Thymus (tissue), 11 donors: ENCODE measurements around the gene UBE2C. TPM values are rescaled to one million over a fixed set of nuclear protein-coding genes. Genes with fewer than 3 reads are reported as not detected.

Experiments
- DNase-seq, 9 donors: peaks; one replicate each; pipeline ENCODE4 v3.0.0-alpha.2; 2013; ENCODE audit warnings: low spot score in 9 of 9, low read depth in 6 of 9, missing footprints in 1 of 9
- H3K27ac ChIP-seq, 2 donors: one replicate each; pipeline ENCODE4 v1.5.1; 2013; ENCODE audit warnings: control low read depth in 1 of 2, low read depth in 1 of 2, low read length in 1 of 2, mild to moderate bottlenecking in 1 of 2, moderate library complexity in 1 of 2
- H3K27me3 ChIP-seq, 2 donors: one replicate each; pipeline ENCODE4 v1.5.1; 2013; ENCODE audit warnings: low read length in 1 of 2; ENCODE audit not compliant: control insufficient read depth in 2 of 2, insufficient read depth in 1 of 2
- H3K36me3 ChIP-seq, 2 donors: one replicate each; pipeline ENCODE4 v1.5.1; 2013; ENCODE audit warnings: low read length in 1 of 2, mild to moderate bottlenecking in 1 of 2, moderate library complexity in 1 of 2; ENCODE audit not compliant: control insufficient read depth in 2 of 2, insufficient read depth in 2 of 2
- H3K4me1 ChIP-seq, 2 donors: one replicate each; pipeline ENCODE4 v1.5.1; 2013; ENCODE audit warnings: low read length in 2 of 2; ENCODE audit not compliant: control insufficient read depth in 2 of 2, insufficient read depth in 2 of 2
- H3K4me3 ChIP-seq, 2 donors: one replicate each; pipeline ENCODE4 v1.5.1; 2013; ENCODE audit warnings: low read length in 2 of 2, control low read depth in 1 of 2, mild to moderate bottlenecking in 1 of 2
- H3K9me3 ChIP-seq, 2 donors: one replicate each; pipeline ENCODE4 v1.5.1; 2013; ENCODE audit warnings: low read length in 1 of 2, mild to moderate bottlenecking in 1 of 2; ENCODE audit not compliant: control insufficient read depth in 2 of 2, insufficient read depth in 1 of 2
- WGBS: extraction: QIAGEN DNeasy Blood & Tissue Kit; methylation state at CpG from one replicate; pipeline ENCODE4 v1.1.7; 2013; 5-methylcytosine and 5-hydroxymethylcytosine counted together
- polyA plus RNA-seq: library from polyadenylated mRNA; stranded (reverse); fragments of 200-250 nt; gene quantifications from one replicate; pipeline ENCODE4 v1.2.3, GENCODE V29; 2013
- total RNA-seq: library from RNA; stranded (reverse); fragments of 120-200 nt; gene quantifications from one replicate; pipeline ENCODE4 v1.2.4, GENCODE V29; 2013
- donor health status: healthy.

The UBE2C gene
- total and polyA plus RNA-seq, 2 donors = 25.1 to 112 TPM

- H3K27me3 ChIP-seq = no peaks in the 10 kb centered on the region
- WGBS = under 1% methylated on average over 36 of the region's 36 CpGs
- H3K4me3 ChIP-seq = peak within 1 kb of the TSS; percentile 93 to 97
- peaks cover 5 to 6% of the 10 kb centered on the region in 2 donors for H3K36me3 ChIP-seq
- H3K9me3 ChIP-seq = no peaks in the 10 kb centered on the region
- H3K27ac ChIP-seq = peak within 1 kb of the TSS; percentile 88 to 95
- peak; percentile 99 to 100 (median 100) for DNase-seq
- peaks cover 21 to 23% of the 10 kb centered on the region in 2 donors for H3K4me1 ChIP-seq
Observed at GRCh38 chr20:45857114-45857881, 44.9 kb downstream of the UBE2C start, which contains the start of the genes ACOT8 and ZSWIM3. Gene ACOT8 (minus strand): TSS chr20:45857392. CDS start chr20:45857315, 77 bp downstream. Gene ZSWIM3 (plus strand): TSS chr20:45857614. CDS start chr20:45857826, 212 bp downstream.

- Histone ChIP-seq H3K27me3 (no peaks in the 10 kb centered on the region), H3K9me3 (no peaks in the 10 kb centered on the region), H3K4me3 (peak overlapping the region; percentile 93 to 97), H3K27ac (peak overlapping the region; percentile 88 to 95), H3K36me3 (peaks cover 4 to 5% of the 10 kb centered on the region in 2 donors), H3K4me1 (peaks cover 21 to 23% of the 10 kb centered on the region in 2 donors)
- 13% methylated on average over 13 of the region's 13 CpGs for WGBS
- DNase-seq = no peak
Observed at GRCh38 chr20:45857882-45858216, 45.4 kb downstream of the UBE2C start.

- no peak overlapping the region for H3K4me3 ChIP-seq
- H3K9me3 ChIP-seq = no peaks in the 10 kb centered on the region
- no peak for DNase-seq
- H3K27me3 ChIP-seq = no peaks in the 10 kb centered on the region
- WGBS = 98% methylated on average over 5 of the region's 5 CpGs
- H3K36me3 ChIP-seq = peaks cover under 1 to 2% of the 10 kb centered on the region in 2 donors
- no peak overlapping the region for H3K27ac ChIP-seq
- peaks cover 19 to 21% of the 10 kb centered on the region in 2 donors for H3K4me1 ChIP-seq
Observed at GRCh38 chr20:45859916-45860315, 47.5 kb downstream of the UBE2C start.

GRCh38 chr20:45860560-45861220 is 48.2 kb downstream of the UBE2C start:
- no peaks in the 10 kb centered on the region for H3K36me3 ChIP-seq
- 90% methylated on average over 7 of the region's 7 CpGs for WGBS
- H3K4me1 ChIP-seq = peaks cover 18 to 20% of the 10 kb centered on the region in 2 donors
- no peaks in the 10 kb centered on the region for H3K9me3 ChIP-seq
- H3K27ac ChIP-seq = no peak overlapping the region
- no peak overlapping the region for H3K4me3 ChIP-seq
- no peak for DNase-seq
- no peaks in the 10 kb centered on the region for H3K27me3 ChIP-seq

GRCh38 chr20:45861221-45862075 is 49.0 kb downstream of the UBE2C start:
- Histone ChIP-seq H3K4me1 (peaks cover 10 to 13% of the 10 kb centered on the region in 2 donors), H3K27ac (no peak overlapping the region), H3K9me3 (no peaks in the 10 kb centered on the region), H3K4me3 (no peak overlapping the region), H3K36me3 (no peaks in the 10 kb centered on the region), H3K27me3 (no peaks in the 10 kb centered on the region)
- WGBS = 97% methylated on average over 7 of the region's 7 CpGs
- DNase-seq = no peak

DNA sequence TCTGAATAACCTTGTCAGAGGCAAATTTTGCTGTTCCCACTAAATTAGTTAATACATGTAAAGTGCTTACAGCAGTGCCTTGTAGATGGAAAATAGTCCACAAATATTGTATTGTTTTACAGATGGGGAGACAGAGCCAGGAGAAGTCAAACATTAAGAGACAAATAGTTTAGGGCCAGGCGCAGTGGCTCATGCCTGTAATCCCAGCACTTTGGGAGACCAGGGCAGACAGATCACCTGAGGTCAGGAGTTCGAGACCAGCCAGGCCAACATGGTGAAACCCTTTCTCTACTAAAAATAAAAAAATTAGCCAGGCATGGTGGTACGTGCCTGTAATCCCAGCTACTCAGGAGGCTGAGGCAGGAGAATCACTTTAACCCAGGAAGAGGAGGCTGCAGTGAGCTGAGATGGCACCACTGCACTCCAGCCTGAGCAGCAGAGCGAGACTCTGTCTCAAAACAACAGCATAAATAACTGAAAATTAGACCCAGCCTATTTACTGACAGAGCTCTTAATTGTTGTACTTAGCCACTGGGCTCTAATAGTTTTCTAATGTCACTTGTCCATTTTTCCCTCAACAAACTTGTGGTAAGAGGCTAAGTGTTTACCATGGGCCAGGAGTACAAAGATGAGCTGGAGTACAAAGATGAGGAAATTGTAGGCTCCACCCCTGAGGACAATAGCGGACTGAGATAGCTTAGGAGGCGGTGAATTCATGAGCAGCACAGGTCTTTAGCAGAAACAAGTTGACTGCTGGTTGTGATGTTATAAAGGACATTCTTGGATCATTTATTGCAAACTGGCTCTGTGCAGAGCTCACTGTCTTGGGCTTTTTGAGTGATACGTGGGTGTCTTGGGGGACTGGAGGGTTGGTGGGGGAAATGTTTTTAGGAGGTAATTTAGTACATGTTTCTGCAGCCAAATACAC is 51.4 kb downstream of the UBE2C start:
- H3K27me3 ChIP-seq = no peaks in the 10 kb centered on the region
- WGBS = 98% methylated on average over 7 of the region's 7 CpGs
- no peak for DNase-seq
- no peak overlapping the region for H3K4me3 ChIP-seq
- no peaks in the 10 kb centered on the region for H3K9me3 ChIP-seq
- no peaks in the 10 kb centered on the region for H3K36me3 ChIP-seq
- peaks cover 0 to 2% of the 10 kb centered on the region in 2 donors for H3K4me1 ChIP-seq
- H3K27ac ChIP-seq = no peak overlapping the region

DNA sequence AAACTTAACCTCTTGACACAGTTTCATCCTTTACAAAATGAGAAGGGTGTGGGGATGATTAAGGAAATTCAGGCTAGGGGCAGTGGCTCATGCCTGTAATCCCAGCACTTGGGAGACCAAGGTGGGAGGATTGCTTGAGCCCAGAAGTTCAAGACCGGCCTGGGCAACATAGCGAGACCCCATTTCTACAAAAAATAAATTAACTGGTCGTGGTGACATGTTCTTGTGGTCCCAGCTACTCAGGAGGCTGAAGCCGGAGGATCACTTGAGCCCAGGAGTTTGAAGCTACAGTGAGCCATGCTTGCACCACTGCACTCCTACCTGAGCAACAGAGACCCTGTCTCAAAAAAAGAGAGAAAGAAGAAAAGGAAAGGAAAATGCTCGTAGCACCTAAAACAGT is 54.0 kb downstream of the UBE2C start:
- over 99% methylated on average over 5 of the region's 5 CpGs for WGBS
- no peak overlapping the region for H3K27ac ChIP-seq
- no peaks in the 10 kb centered on the region for H3K9me3 ChIP-seq
- H3K4me1 ChIP-seq = no peaks in the 10 kb centered on the region
- DNase-seq = no peak
- H3K27me3 ChIP-seq = no peaks in the 10 kb centered on the region
- H3K4me3 ChIP-seq = no peak overlapping the region
- H3K36me3 ChIP-seq = no peaks in the 10 kb centered on the region
